NCI-H2107 treated with DMSO at 0.1 percent for 48 hours (cell line): ENCODE data around the gene TMEM248.
"Not testable (repeated sequence)": the region's sequence is repeated elsewhere in the genome, so short reads cannot be mapped to it uniquely, and the experiment has no call there.

Experiments
- DNase-seq: peaks from one replicate; lab custom pipeline; 2025; ENCODE audit not compliant: unreplicated experiment; lab: John Stamatoyannopoulos, UW

TMEM248 gene

GRCh38 chr7:66920769-66921395 is at the start of gene TMEM248:
Gene TMEM248, plus strand, starts transcription at chr7:66921225. Its CDS starts 20,641 bp downstream, at chr7:66941866.
- peak; percentile 62 for DNase-seq

GRCh38 chr7:66873476-66873875 is 47.5 kb upstream of the TMEM248 start:
- no peak for DNase-seq

- no peak for DNase-seq
Measured at GRCh38 chr7:66877577-66878300, 43.3 kb upstream of the TMEM248 start.

GRCh38 chr7:66878301-66878685 is 42.7 kb upstream of the TMEM248 start:
- DNase-seq: not testable (repeated sequence)

- DNase-seq: no peak
Measured at GRCh38 chr7:66880053-66880452, 41.0 kb upstream of the TMEM248 start.

GRCh38 chr7:66880577-66880976 is 40.4 kb upstream of the TMEM248 start:
- not testable (repeated sequence) for DNase-seq

GRCh38 chr7:66883716-66884115 is 37.3 kb upstream of the TMEM248 start:
- no peak for DNase-seq

- DNase-seq: not testable (repeated sequence)
Measured at GRCh38 chr7:66884556-66884955, 36.5 kb upstream of the TMEM248 start.

- no peak for DNase-seq
Measured at GRCh38 chr7:66886152-66886551, 34.9 kb upstream of the TMEM248 start.

- not testable (repeated sequence) for DNase-seq
Measured at GRCh38 chr7:66888223-66888622, 32.8 kb upstream of the TMEM248 start.

GRCh38 chr7:66894463-66895080 is 26.5 kb upstream of the TMEM248 start:
- peak; percentile 42 for DNase-seq

- no peak for DNase-seq
Measured at GRCh38 chr7:66896441-66896840, 24.6 kb upstream of the TMEM248 start.

- no peak for DNase-seq
Measured at GRCh38 chr7:66899552-66900280, 21.3 kb upstream of the TMEM248 start.

GRCh38 chr7:66901941-66902843 is 18.8 kb upstream of the TMEM248 start:
- no peak for DNase-seq

GRCh38 chr7:66902844-66903180 is 18.2 kb upstream of the TMEM248 start:
- no peak for DNase-seq

GRCh38 chr7:66903360-66904062 is 17.5 kb upstream of the TMEM248 start:
- DNase-seq: no peak

- DNase-seq: no peak
Measured at GRCh38 chr7:66904063-66904593, 16.9 kb upstream of the TMEM248 start.

GRCh38 chr7:66905278-66905677 is 15.7 kb upstream of the TMEM248 start:
- DNase-seq: no peak

- no peak for DNase-seq
Measured at GRCh38 chr7:66905689-66906088, 15.3 kb upstream of the TMEM248 start.

- no peak for DNase-seq
Measured at GRCh38 chr7:66907731-66908130, 13.3 kb upstream of the TMEM248 start.
